Measurements from ENCODE around the gene TRIM44. TPM values are rescaled to one million over a fixed set of nuclear protein-coding genes. Genes with fewer than 3 reads are reported as not detected.
"Not testable (repeated sequence)": the region's sequence is repeated elsewhere in the genome, so short reads cannot be mapped to it uniquely, and the experiment has no call there.

Gene TRIM44
- total and polyA plus RNA-seq, 4 donors = 3.7 to 15.1 (median 10.4) TPM

GRCh38 chr11:35667257-35667656, 4.7 kb downstream of the TRIM44 start:
- no peak for DNase-seq (ENCODE audit: low spot score)
- H3K27ac ChIP-seq (ENCODE audit: low read depth in 1 of 2, low read length in 2 of 2) = no peak overlapping the region
- no peak for TF ChIP-seq JUND (IDR thresholded peaks at IDR 0.05)
- H3K9me3 ChIP-seq (ENCODE audit: control insufficient read depth in 4 of 4, low read length in 3 of 4) = peaks cover 0 to 6% (median under 1%) of the 10 kb centered on the region in 4 donors
- H3K4me1 ChIP-seq (ENCODE audit: control insufficient read depth in 4 of 4, insufficient read depth in 4 of 4, low read length in 3 of 4) = peaks cover 4 to 35% (median 25%) of the 10 kb centered on the region in 4 donors
- no peak overlapping the region for H3K9ac ChIP-seq (ENCODE audit: low read depth in 1 of 2, low read length in 2 of 2)
- H3K27me3 ChIP-seq (ENCODE audit: control insufficient read depth in 4 of 4, insufficient read depth in 4 of 4, low read length in 3 of 4) = no peaks in the 10 kb centered on the region
- no peak overlapping the region for H3K4me3 ChIP-seq (ENCODE audit: low read depth in 1 of 3, low read length in 3 of 3)
- WGBS = 96% methylated on average over 1 of the region's 1 CpG
- peaks cover 0 to 6% (median 0%) of the 10 kb centered on the region in 4 donors for H3K36me3 ChIP-seq (ENCODE audit: control insufficient read depth in 4 of 4, insufficient read depth in 3 of 4, low read depth in 1 of 4, low read length in 3 of 4)

DNA sequence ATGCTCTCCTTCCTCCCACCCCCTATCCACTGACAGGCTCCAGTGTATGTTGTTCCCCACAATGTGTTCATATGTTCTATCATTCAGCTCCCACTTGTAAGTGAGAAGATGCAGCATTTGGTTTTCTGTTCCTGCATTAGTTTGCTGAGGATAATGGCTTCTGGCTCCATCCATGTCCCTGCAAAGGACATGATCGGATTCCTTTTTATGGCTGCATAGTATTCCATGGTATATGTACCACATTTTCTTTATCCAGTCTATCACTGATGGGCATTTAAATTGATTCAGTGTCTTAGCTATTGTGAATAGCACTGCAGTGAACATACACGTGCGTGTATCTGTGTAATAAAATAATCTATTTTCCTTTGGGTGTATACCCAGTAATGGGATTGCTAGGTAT, 5.8 kb downstream of the TRIM44 start:
- not testable (repeated sequence) for H3K9ac ChIP-seq (ENCODE audit: low read depth in 1 of 2, low read length in 2 of 2); DNase-seq (ENCODE audit: low spot score); H3K36me3 ChIP-seq (ENCODE audit: control insufficient read depth in 4 of 4, insufficient read depth in 3 of 4, low read depth in 1 of 4, low read length in 3 of 4); H3K9me3 ChIP-seq (ENCODE audit: control insufficient read depth in 4 of 4, low read length in 3 of 4); H3K4me3 ChIP-seq (ENCODE audit: low read depth in 1 of 3, low read length in 3 of 3); H3K27me3 ChIP-seq (ENCODE audit: control insufficient read depth in 4 of 4, insufficient read depth in 4 of 4, low read length in 3 of 4); H3K27ac ChIP-seq (ENCODE audit: low read depth in 1 of 2, low read length in 2 of 2)
- peaks cover 2 to 32% (median 23%) of the 10 kb centered on the region in 4 donors for H3K4me1 ChIP-seq (ENCODE audit: control insufficient read depth in 4 of 4, insufficient read depth in 4 of 4, low read length in 3 of 4)
- 98% methylated on average over 3 of the region's 3 CpGs for WGBS

GRCh38 chr11:35671396-35672127, 9.0 kb downstream of the TRIM44 start:
- no peaks in the 10 kb centered on the region for H3K36me3 ChIP-seq (ENCODE audit: control insufficient read depth in 4 of 4, insufficient read depth in 3 of 4, low read depth in 1 of 4, low read length in 3 of 4)
- peaks cover 4 to 28% (median 19%) of the 10 kb centered on the region in 4 donors for H3K4me1 ChIP-seq (ENCODE audit: control insufficient read depth in 4 of 4, insufficient read depth in 4 of 4, low read length in 3 of 4)
- 97% methylated on average over 3 of the region's 3 CpGs for WGBS
- H3K4me3 ChIP-seq (ENCODE audit: low read depth in 1 of 3, low read length in 3 of 3) = no peak overlapping the region
- TF ChIP-seq HNF4A (conservative IDR thresholded peaks at IDR 0.05) = no peak
- no peak for TF ChIP-seq SP1 (IDR thresholded peaks at IDR 0.05)
- TF ChIP-seq TAF1 (conservative IDR thresholded peaks at IDR 0.05) = no peak
- no peak for TF ChIP-seq RXRA (IDR thresholded peaks at IDR 0.05)
- no peak for TF ChIP-seq FOXA2 (IDR thresholded peaks at IDR 0.05)
- TF ChIP-seq, protein P1, sequence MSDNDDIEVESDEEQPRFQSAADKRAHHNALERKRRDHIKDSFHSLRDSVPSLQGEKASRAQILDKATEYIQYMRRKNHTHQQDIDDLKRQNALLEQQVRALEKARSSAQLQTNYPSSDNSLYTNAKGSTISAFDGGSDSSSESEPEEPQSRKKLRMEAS (IDR thresholded peaks at IDR 0.05) = no peak
- no peak for TF ChIP-seq EGR1 (IDR thresholded peaks at IDR 0.05; ENCODE audit: low read depth in 2 of 2)
- no peak for TF ChIP-seq ZBTB33 (IDR thresholded peaks at IDR 0.05)
- no peak for TF ChIP-seq REST (IDR thresholded peaks at IDR 0.05)
- TF ChIP-seq, protein P2, sequence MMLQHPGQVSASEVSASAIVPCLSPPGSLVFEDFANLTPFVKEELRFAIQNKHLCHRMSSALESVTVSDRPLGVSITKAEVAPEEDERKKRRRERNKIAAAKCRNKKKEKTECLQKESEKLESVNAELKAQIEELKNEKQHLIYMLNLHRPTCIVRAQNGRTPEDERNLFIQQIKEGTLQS (IDR thresholded peaks at IDR 0.05) = no peak
- TF ChIP-seq, protein P3, sequence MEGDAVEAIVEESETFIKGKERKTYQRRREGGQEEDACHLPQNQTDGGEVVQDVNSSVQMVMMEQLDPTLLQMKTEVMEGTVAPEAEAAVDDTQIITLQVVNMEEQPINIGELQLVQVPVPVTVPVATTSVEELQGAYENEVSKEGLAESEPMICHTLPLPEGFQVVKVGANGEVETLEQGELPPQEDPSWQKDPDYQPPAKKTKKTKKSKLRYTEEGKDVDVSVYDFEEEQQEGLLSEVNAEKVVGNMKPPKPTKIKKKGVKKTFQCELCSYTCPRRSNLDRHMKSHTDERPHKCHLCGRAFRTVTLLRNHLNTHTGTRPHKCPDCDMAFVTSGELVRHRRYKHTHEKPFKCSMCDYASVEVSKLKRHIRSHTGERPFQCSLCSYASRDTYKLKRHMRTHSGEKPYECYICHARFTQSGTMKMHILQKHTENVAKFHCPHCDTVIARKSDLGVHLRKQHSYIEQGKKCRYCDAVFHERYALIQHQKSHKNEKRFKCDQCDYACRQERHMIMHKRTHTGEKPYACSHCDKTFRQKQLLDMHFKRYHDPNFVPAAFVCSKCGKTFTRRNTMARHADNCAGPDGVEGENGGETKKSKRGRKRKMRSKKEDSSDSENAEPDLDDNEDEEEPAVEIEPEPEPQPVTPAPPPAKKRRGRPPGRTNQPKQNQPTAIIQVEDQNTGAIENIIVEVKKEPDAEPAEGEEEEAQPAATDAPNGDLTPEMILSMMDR (IDR thresholded peaks at IDR 0.05; ENCODE audit: low read depth, low read length, missing input control) = no peak
- no peak for TF ChIP-seq RAD21 (IDR thresholded peaks at IDR 0.05)
- no peak for TF ChIP-seq GABPA (IDR thresholded peaks at IDR 0.05 in 1 of 2, conservative IDR thresholded peaks at IDR 0.05 in 1 of 2)
- no peak for TF ChIP-seq YY1 (IDR thresholded peaks at IDR 0.05)
- TF ChIP-seq HNF4G (IDR thresholded peaks at IDR 0.05) = no peak
- TF ChIP-seq FOXA1 (IDR thresholded peaks at IDR 0.05) = no peak
- TF ChIP-seq JUND (IDR thresholded peaks at IDR 0.05) = no peak
- no peak for TF ChIP-seq NR2F2 (IDR thresholded peaks at IDR 0.05)
- no peak overlapping the region for H3K27ac ChIP-seq (ENCODE audit: low read depth in 1 of 2, low read length in 2 of 2)
- H3K9me3 ChIP-seq (ENCODE audit: control insufficient read depth in 4 of 4, low read length in 3 of 4) = peaks cover 0 to 2% (median 0%) of the 10 kb centered on the region in 4 donors
- H3K9ac ChIP-seq (ENCODE audit: low read depth in 1 of 2, low read length in 2 of 2) = no peak overlapping the region
- DNase-seq (ENCODE audit: low spot score) = no peak
- no peaks in the 10 kb centered on the region for H3K27me3 ChIP-seq (ENCODE audit: control insufficient read depth in 4 of 4, insufficient read depth in 4 of 4, low read length in 3 of 4)
